ENCODE measurements around the gene SUPT7L.
"Not testable (repeated sequence)": the region's sequence is repeated elsewhere in the genome, so short reads cannot be mapped to it uniquely, and the experiment has no call there.

DNA sequence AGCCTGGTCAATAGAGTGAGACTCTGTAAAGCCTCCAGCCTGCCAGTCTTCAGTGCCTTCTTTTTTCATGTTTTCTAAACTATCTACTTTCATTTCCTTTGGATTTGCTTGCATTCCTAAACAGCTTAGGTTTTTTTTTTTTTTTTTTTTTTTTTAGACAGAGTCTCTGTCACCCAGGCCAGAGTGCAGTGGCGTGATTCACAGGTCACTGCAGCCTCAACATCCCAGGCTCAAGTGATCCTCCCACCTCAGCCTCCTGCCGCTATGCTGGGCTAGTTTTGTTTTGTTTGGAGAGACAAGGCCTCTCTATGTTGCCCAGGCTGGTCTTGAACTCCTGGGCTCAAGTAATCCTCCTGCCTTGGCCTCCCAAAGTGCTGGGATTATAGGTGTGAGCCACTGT is 33.2 kb downstream of the SUPT7L start:
- TF ChIP-seq, protein P1, sequence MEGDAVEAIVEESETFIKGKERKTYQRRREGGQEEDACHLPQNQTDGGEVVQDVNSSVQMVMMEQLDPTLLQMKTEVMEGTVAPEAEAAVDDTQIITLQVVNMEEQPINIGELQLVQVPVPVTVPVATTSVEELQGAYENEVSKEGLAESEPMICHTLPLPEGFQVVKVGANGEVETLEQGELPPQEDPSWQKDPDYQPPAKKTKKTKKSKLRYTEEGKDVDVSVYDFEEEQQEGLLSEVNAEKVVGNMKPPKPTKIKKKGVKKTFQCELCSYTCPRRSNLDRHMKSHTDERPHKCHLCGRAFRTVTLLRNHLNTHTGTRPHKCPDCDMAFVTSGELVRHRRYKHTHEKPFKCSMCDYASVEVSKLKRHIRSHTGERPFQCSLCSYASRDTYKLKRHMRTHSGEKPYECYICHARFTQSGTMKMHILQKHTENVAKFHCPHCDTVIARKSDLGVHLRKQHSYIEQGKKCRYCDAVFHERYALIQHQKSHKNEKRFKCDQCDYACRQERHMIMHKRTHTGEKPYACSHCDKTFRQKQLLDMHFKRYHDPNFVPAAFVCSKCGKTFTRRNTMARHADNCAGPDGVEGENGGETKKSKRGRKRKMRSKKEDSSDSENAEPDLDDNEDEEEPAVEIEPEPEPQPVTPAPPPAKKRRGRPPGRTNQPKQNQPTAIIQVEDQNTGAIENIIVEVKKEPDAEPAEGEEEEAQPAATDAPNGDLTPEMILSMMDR (IDR thresholded peaks at IDR 0.05) = not testable (repeated sequence)
- not testable (repeated sequence) for TF ChIP-seq POLR2A (IDR thresholded peaks at IDR 0.05)
